Activated CD4-positive, alpha-beta T cell treated with anti-CD3 and anti-CD28 coated beads for 48 hours (primary cell): ENCODE data around the gene EGFLAM.

Experiments
- DNase-seq: peaks from one replicate; pipeline ENCODE4 v3.0.0-alpha.2; 2020

The EGFLAM gene

GRCh38 chr5:38258319-38259061, at the start of gene EGFLAM:
Gene EGFLAM (plus strand): TSS chr5:38258559. CDS start chr5:38258755, 196 bp downstream.
- peak; percentile 26 for DNase-seq

DNA sequence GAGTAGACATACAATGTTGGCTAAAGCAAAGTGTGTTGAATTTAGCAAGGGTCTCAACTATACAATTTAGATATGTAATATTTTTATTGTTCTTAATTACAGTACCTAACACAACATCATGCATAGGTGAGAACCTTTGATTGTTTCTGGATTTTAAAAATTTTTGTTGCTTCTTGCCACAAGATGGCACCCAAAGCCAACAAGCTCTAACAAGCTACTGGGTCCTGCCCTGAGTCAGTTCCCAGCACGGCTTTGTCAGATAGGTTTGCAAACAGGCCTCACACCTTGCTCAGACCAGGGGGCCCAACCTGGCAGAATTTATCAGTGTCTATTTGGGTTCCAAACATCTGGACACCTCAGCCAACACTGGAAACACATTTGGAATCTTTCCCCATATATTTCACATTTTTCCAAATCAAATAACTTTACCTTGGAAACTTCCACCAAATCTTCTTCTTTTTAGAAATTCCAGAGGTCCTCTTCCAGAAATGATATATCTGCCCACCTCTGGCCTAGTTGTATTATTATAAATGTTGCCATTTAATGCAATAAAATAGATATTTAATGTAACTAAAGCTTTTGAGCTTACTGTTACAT, 49.5 kb upstream of the EGFLAM start:
- DNase-seq: peak; percentile 10

- no peak for DNase-seq
Measured at GRCh38 chr5:38210676-38211353, 47.5 kb upstream of the EGFLAM start.

GRCh38 chr5:38211354-38211710, 47.0 kb upstream of the EGFLAM start:
- no peak for DNase-seq

DNA sequence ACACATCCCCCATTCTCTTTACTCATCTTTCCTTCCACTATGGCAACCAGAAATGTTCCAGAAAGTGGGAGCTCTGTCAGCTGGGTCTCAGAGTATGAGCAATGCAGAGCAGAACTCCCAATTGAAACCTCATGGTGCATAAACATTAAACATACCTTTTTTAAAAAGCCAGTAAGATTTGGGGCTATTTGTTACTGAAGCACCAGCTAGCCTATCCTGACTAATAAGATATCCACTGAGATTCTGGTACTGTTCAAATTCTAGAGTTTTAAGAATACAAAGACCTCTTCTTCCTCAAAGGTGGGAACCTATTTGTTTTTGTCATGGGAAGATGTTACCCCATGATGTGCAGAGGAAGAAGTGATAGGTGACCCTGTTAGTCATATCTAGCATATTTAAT, 46.1 kb upstream of the EGFLAM start:
- no peak for DNase-seq

DNA sequence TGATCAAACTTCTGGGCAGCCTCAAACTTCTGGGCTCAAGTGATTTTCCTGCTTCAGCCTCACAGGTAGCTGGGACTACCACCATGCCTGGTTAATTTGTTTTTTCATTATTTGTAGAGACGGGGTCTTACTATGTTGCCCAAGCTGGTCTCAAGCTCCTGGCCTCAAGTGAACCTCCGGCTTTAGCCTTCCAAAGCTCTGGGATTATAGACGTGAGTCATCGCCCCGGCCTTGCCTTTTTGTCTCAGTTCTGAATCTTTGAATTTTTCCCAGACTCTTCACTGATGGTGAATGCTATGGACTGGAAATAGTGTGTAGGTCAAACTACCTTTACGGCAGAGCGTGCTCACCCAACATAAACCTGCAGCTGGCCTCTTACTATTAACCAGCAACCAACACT, 32.3 kb upstream of the EGFLAM start:
- DNase-seq: no peak

DNA sequence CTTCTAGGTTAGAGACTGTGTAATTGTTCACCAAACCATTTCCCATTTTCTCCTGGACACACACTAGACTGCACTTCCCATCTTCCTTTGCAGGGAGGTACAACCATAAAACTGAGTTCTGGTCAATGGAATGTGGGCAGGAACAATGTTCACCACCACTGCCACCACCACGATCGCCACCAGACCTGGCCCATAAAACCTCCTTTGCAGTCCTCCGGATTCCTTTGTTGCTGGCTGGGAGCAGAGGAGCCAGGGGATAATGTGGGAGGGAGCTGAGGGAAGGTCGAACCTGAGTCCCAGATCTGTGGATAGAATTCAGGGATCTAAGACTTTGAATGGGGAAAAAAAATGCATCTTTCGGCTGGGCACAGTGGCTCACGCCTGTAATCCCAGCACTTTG, 29.4 kb upstream of the EGFLAM start:
- DNase-seq: no peak

DNA sequence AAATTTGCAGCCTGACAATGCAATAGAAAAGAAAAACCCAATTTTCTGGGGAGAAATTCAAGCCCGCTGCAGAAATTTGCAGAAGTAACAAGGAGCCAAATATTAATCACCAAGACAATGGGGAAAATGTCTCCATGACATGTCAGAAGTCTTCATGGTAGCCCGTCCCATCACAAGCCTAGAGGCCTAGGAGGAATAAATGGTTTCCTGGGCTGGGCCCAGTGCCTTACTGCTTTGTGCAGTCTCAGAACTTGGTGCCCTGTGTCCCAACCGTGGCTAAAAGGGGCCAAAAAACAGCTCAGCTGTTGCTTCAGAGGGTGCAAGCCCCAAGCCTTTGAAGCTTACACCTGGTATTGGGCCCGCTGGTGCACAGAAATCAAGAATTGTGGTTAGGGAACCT, 23.6 kb upstream of the EGFLAM start:
- DNase-seq: no peak

- DNase-seq: no peak
Measured at GRCh38 chr5:38237681-38238080, 20.7 kb upstream of the EGFLAM start.

- no peak for DNase-seq
Measured at GRCh38 chr5:38240212-38240611, 18.1 kb upstream of the EGFLAM start.

DNA sequence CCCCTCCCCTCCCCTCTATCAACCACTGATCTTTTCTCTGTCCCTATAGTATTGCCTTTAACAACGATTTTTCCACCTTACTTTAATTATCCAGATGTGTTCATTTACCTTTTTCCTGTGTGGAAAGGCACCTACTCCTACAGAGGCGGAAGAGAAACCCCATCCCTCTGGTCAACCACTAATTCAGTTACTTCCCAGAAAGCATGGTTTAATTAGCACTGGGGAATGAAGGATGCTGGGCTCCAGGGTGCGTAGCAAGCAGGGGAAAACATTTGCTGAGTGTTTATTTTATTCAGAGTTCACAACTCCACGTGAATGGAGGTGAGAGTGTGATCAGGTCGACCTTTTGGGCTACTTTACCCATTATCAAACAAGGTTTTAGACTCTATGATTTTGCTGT, 16.7 kb upstream of the EGFLAM start:
- DNase-seq: no peak

DNA sequence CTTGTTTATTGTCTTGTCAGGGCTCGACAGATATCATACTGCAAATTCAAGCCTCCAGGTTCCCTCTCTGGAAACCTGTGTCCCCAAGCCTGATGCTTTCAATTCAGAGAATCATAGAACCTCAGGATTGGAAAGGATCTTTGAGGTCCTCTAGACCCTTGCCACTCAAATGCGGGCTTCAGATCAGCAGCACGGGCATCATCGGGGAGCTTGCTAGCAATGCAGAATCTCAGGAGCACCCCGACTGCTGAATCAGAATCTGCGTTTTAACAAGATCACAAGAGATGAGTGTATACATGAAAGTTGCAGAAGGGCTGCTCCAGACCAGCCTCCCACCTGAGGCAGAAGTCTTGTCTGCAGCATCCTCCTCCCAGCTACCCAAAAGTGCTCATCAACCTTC, 13.1 kb upstream of the EGFLAM start:
- DNase-seq: no peak

- no peak for DNase-seq
Measured at GRCh38 chr5:38249301-38249700, 9.1 kb upstream of the EGFLAM start.

DNA sequence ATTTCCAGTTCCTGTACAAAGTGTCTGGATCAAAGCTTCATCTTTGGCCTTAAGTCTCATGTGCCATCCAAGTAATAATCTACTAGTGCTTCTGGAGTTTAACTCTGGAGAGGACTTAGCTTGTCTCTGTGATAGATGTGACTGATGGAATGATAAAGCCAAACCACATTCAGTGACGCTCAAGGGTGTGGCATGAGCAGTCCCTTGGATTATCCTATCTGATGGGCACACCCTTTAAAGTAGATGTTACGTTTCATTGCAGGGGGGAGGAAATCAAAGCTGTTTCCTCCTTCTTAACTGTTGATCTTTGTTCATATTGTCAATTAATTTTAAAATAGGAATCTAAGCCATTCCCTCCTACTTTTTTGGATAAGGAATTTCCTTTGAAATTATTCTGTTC, 8.5 kb upstream of the EGFLAM start:
- DNase-seq: no peak

GRCh38 chr5:38250763-38251448, 7.5 kb upstream of the EGFLAM start:
- no peak for DNase-seq

DNA sequence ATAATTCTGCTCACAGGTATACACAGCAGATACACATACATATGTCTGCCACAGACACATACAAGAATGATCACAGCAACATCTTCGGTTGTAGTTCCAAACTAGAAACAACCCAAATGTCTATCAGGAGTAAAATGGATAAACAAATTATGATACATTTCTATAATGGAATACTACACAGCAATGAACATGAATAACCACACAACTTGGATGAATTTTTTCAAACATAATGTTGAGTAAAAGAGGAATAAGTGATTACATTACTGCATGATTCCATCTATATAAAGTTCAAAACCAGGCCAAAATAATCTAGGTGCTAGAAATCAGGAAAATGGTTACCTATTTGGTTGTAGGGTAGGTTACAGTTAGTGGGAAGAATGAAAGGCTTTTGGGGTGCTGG, 4.6 kb upstream of the EGFLAM start:
- DNase-seq: no peak

DNA sequence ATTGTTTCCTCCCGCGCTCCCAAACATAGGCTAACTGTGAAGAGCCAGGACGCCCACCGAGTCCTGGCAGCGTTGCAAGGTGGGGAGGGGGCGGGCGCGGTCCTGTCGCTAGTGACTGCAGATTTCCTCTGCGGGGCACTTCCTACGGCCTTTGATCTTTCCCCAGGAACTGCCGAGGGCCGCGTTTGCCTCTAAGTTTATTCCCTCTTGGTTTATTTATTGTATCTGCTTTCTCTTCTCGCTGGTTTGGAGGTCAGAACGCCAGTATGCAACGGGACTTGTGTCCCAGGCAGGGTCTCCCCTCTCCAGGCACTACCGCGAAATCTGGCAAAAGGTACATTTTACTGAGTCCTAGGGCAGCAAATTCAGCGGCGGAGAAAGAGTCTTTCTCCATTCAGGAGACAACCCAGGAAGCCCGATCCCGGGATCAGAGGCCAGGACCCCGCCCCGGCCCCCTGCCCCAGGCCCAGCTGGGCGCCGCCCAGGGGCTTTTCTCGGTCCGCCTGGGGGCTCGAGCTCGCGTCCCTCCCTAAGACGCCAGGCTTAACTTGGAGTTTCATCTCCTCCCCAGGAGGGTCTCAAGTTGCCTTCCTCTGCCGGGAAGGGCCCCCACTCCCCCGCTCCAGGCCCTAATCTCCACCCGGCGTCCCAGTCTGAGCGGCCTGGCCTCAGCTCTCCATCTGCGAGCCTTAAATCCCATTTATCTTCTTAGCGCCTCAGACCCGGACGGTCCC, 884 bp upstream of the EGFLAM start:
- DNase-seq: no peak

GRCh38 chr5:38258042-38258318, 379 bp upstream of the EGFLAM start:
- DNase-seq: no peak

DNA sequence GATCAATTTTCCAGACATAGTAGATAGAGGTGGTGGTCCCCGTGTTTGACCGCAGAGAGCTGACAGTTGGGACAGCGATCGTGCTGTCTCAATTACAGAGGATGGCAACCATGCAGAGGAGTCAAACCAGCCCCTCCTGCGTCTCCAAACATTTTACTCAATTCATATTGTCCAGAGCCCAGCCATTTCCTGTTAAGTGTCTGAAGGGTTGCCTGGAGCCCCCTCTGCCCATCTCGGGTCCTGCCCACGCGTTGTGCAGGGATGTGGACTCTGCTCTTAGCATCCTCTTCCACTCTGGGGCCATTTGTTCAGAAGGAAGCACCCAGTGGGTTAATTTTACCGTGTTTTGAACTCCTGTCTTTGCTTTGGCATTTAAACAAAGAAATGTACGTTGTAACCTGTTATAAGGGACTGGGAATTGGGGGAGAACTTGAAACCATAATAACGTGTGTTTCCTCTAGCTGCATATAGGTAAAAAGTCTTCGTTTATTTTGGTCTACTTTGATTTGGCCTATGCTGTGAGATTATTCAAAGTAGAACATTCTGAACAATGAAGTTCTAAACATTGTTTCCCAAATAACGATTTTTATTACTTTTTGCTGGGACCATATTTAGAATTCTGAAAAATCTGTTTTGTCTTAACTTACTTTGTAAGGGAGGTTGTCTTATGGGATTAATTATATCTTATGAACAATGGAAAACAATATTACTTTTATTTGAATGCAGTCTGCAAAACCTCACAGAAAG, 876 bp downstream of the EGFLAM start:
- no peak for DNase-seq

GRCh38 chr5:38259809-38260160, 1.4 kb downstream of the EGFLAM start:
- DNase-seq: no peak

- no peak for DNase-seq
Measured at GRCh38 chr5:38263983-38264382, 5.6 kb downstream of the EGFLAM start.

- peak; percentile 75 for DNase-seq
Measured at GRCh38 chr5:38265546-38266179, 7.3 kb downstream of the EGFLAM start.
